Smooth muscle cell (in vitro differentiated cells): ENCODE measurements around the gene DIP2C. TPM values are rescaled to one million over a fixed set of nuclear protein-coding genes. Genes with fewer than 3 reads are reported as not detected.

Experiments
- DNase-seq: peaks from one replicate; lab custom pipeline; 2025; ENCODE audit not compliant: unreplicated experiment; lab: John Stamatoyannopoulos, UW
- H2AFZ ChIP-seq: fragments of 200-600 bp; sonication (generic); 2 replicates; pipeline ENCODE4 v1.6.0; 2016; ENCODE audit warnings: antibody characterized with exemption, low read depth, mild to moderate bottlenecking
- H3F3A ChIP-seq: fragments of 200-600 bp; sonication (generic); 2 replicates; pipeline ENCODE4 v1.6.0; 2017; ENCODE audit warnings: antibody characterized with exemption, low read depth
- H3K27ac ChIP-seq: fragments of 200-600 bp; sonication (generic); 2 replicates; pipeline ENCODE4 v1.5.1; 2016; ENCODE audit warnings: low read depth, mild to moderate bottlenecking
- H3K27me3 ChIP-seq: fragments of 200-600 bp; sonication (generic); 2 replicates; pipeline ENCODE4 v1.6.1; 2016; ENCODE audit warnings: low read depth, mild to moderate bottlenecking
- H3K36me3 ChIP-seq: fragments of 200-600 bp; sonication (generic); 2 replicates; pipeline ENCODE4 v1.5.1; 2016; ENCODE audit warnings: low read depth
- H3K4me1 ChIP-seq: fragments of 200-600 bp; sonication (generic); 2 replicates; pipeline ENCODE4 v1.5.1; 2016; ENCODE audit warnings: low read depth
- H3K4me2 ChIP-seq: fragments of 200-600 bp; sonication (generic); 2 replicates; pipeline ENCODE4 v1.6.0; 2016; ENCODE audit warnings: mild to moderate bottlenecking
- H3K4me3 ChIP-seq: fragments of 200-600 bp; sonication (generic); 2 replicates; pipeline ENCODE4 v1.5.1; 2016; ENCODE audit warnings: mild to moderate bottlenecking
- H3K79me2 ChIP-seq: fragments of 200-600 bp; sonication (generic); 2 replicates; pipeline ENCODE4 v1.6.0; 2016; ENCODE audit warnings: low read depth, mild to moderate bottlenecking
- H3K9ac ChIP-seq: fragments of 200-600 bp; sonication (generic); 2 replicates; pipeline ENCODE4 v1.6.0; 2016; ENCODE audit warnings: low read depth
- H3K9me3 ChIP-seq: fragments of 200-600 bp; sonication (generic); replicated peaks from 2 replicates; pipeline ENCODE4 v1.5.1; 2016; ENCODE audit warnings: low read depth
- H4K20me1 ChIP-seq: fragments of 200-600 bp; sonication (generic); 2 replicates; pipeline ENCODE4 v1.6.0; 2016; ENCODE audit warnings: low read depth
- WGBS: methylation state at CpG from one replicate; pipeline ENCODE4 v1.1.7; 2016; ENCODE audit warnings: low lambda C conversion rate; 5-methylcytosine and 5-hydroxymethylcytosine counted together
- polyA plus RNA-seq: library from polyadenylated mRNA; unstranded; fragments of >200 nt; fragmentation: Nextera tagmentation; extraction: Ambion mirVana; gene quantifications from 2 replicates; pipeline ENCODE4 v1.2.1, GENCODE V29; 2016
- total RNA-seq: library from RNA; depleted of rRNA; stranded (reverse); fragments of >200 nt; gene quantifications from 2 replicates; pipeline ENCODE4 v1.2.3, GENCODE V29; 2014
- TF ChIP-seq, protein P1 (sequence below): fragments of 200-600 bp; sonication (generic); IDR thresholded peaks from 2 replicates; pipeline ENCODE4 v1.5.1; 2017; ENCODE audit warnings: borderline replicate concordance, mild to moderate bottlenecking, antibody characterized with exemption; ENCODE audit not compliant: insufficient read depth, poor library complexity, severe bottlenecking

DIP2C gene
- total and polyA plus RNA-seq, 2 experiments from 2014 or later, result 14.9 to 15.3 TPM

DNA sequence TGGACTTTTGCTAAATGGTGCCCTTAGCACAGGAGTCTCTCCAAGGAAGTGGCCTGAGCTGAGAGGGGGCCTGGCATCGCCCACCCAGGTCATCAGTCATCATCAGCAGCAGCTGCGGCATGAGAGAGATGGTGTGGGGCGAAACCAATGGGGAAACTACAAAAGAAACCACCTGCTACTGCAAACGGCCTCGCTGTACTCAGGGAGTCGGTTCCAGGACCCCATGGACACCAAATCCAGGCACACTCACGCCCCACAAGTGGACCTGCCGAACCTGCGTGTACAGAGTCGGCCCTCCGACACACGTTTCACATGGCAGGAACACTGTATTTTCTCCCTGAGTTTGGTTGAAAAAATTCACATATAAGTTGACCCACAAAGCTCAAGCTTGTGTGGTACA lies 37.8 kb downstream of the DIP2C start:
- Histone ChIP-seq H3K9ac (no peak overlapping the region), H3K36me3 (no peaks in the 10 kb centered on the region), H3K4me3 (no peak overlapping the region), H3K4me2 (no peak overlapping the region), H3F3A (peaks cover 6% of the 10 kb centered on the region), H3K9me3 (no peaks in the 10 kb centered on the region), H3K79me2 (peaks cover 75% of the 10 kb centered on the region), H3K27me3 (no peaks in the 10 kb centered on the region), H3K27ac (no peak overlapping the region), H3K4me1 (no peaks in the 10 kb centered on the region), H4K20me1 (peaks cover 98% of the 10 kb centered on the region), H2AFZ (no peak overlapping the region)
- DNase-seq, result no peak
- TF ChIP-seq, protein P1, sequence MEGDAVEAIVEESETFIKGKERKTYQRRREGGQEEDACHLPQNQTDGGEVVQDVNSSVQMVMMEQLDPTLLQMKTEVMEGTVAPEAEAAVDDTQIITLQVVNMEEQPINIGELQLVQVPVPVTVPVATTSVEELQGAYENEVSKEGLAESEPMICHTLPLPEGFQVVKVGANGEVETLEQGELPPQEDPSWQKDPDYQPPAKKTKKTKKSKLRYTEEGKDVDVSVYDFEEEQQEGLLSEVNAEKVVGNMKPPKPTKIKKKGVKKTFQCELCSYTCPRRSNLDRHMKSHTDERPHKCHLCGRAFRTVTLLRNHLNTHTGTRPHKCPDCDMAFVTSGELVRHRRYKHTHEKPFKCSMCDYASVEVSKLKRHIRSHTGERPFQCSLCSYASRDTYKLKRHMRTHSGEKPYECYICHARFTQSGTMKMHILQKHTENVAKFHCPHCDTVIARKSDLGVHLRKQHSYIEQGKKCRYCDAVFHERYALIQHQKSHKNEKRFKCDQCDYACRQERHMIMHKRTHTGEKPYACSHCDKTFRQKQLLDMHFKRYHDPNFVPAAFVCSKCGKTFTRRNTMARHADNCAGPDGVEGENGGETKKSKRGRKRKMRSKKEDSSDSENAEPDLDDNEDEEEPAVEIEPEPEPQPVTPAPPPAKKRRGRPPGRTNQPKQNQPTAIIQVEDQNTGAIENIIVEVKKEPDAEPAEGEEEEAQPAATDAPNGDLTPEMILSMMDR, result no peak
- WGBS, result 98% methylated on average over 12 of the region's 12 CpGs

DNA sequence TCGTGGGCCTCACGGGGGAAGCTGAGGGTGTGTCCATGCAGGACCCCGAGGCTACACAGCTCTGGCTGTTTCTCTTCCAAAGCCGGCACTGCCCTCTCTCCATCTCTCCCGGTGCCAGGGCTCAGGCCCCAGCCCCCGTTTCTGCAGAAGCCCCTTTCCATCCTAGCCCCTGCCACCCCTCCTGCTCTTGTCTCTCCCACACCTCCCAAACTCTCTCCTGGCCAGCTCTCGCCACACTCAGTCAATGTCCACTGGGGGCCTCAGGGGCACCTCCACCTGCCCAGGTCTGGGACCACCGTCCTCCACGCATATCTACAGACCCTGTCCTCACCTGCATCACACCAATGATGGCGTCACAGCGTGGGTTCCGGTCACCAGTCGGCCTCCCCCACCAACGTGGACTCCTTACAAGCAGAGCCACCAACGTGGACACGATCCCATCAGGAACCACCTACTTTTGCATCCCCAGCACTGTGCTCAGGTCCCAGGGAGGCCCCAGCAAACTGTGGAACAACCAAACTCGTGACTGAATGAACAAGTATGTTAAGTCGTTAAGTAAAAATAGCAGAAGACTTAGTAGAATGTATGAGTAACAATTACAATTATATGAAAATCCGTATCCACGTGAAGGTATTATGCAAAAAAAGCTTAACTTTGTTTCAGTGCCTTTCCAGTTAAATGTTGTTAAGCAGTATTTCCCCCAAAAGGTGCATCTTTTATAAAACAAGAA lies 38.4 kb downstream of the DIP2C start:
- no peaks in the 10 kb centered on the region for H3K36me3 ChIP-seq
- no peaks in the 10 kb centered on the region for H3K9me3 ChIP-seq
- 90% methylated on average over 17 of the region's 20 CpGs for WGBS
- no peak overlapping the region for H3K4me2 ChIP-seq
- peaks cover 76% of the 10 kb centered on the region for H3K79me2 ChIP-seq
- H3K27ac ChIP-seq, result no peak overlapping the region
- H3F3A ChIP-seq, result peaks cover 6% of the 10 kb centered on the region
- no peak overlapping the region for H2AFZ ChIP-seq
- no peak overlapping the region for H3K9ac ChIP-seq
- peaks cover 98% of the 10 kb centered on the region for H4K20me1 ChIP-seq
- TF ChIP-seq, protein P1, result no peak
- no peak for DNase-seq
- no peaks in the 10 kb centered on the region for H3K4me1 ChIP-seq
- H3K4me3 ChIP-seq, result no peak overlapping the region
- H3K27me3 ChIP-seq, result no peaks in the 10 kb centered on the region

GRCh38 chr10:650441-650851 lies 39.0 kb downstream of the DIP2C start:
- no peaks in the 10 kb centered on the region for H3K36me3 ChIP-seq
- no peak overlapping the region for H3K27ac ChIP-seq
- TF ChIP-seq, protein P1, result no peak
- H3F3A ChIP-seq, result peaks cover 6% of the 10 kb centered on the region
- H3K9me3 ChIP-seq, result no peaks in the 10 kb centered on the region
- peaks cover 98% of the 10 kb centered on the region for H4K20me1 ChIP-seq
- H3K79me2 ChIP-seq, result peaks cover 76% of the 10 kb centered on the region
- no peak overlapping the region for H2AFZ ChIP-seq
- H3K4me3 ChIP-seq, result no peak overlapping the region
- H3K4me1 ChIP-seq, result no peaks in the 10 kb centered on the region
- no peak for DNase-seq
- 81% methylated on average over 10 of the region's 10 CpGs for WGBS
- no peaks in the 10 kb centered on the region for H3K27me3 ChIP-seq
- no peak overlapping the region for H3K4me2 ChIP-seq
- H3K9ac ChIP-seq, result no peak overlapping the region

DNA sequence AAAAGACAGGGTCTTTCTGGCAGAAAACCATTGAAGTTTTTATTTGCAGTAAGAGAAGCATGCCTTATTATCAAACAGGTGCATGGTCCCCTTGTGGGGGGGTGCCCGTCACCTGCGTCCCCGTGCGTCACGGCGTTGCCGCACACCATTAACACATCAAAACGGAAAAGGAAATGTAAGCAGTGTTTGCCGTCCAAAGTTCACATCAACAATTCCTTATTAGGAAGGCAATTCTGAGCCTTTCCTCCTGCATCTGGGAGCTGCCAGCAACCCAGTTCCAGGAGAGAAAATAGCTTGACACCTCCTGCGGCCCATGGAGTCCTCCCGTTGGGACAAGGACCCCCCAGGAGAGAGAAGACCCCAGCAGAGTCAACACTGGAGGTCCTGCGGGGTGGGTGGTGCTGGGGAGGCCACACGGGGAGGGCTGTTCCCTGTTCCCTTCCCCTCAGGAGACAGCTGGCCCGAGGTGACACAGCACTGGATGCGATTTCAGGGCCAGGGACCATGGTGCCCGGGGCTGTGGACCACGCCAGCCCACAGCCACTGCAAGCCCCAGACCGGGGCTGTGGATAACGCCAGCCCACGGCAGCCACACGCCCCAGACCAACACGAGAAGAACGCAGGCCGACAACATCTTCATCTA lies 39.5 kb downstream of the DIP2C start:
- H3F3A ChIP-seq, result peaks cover 6% of the 10 kb centered on the region
- H3K4me1 ChIP-seq, result no peaks in the 10 kb centered on the region
- H4K20me1 ChIP-seq, result peaks cover 98% of the 10 kb centered on the region
- DNase-seq, result no peak
- no peak overlapping the region for H3K4me3 ChIP-seq
- WGBS, result 90% methylated on average over 24 of the region's 24 CpGs
- H3K27me3 ChIP-seq, result no peaks in the 10 kb centered on the region
- H3K9me3 ChIP-seq, result no peaks in the 10 kb centered on the region
- H3K79me2 ChIP-seq, result peaks cover 79% of the 10 kb centered on the region
- no peak overlapping the region for H3K27ac ChIP-seq
- H3K36me3 ChIP-seq, result no peaks in the 10 kb centered on the region
- no peak overlapping the region for H3K9ac ChIP-seq
- H3K4me2 ChIP-seq, result no peak overlapping the region
- no peak overlapping the region for H2AFZ ChIP-seq
- TF ChIP-seq, protein P1, result no peak
